ENCODE data around the gene PABPC1L. TPM values are rescaled to one million over a fixed set of nuclear protein-coding genes. Genes with fewer than 3 reads are reported as not detected.
A peak's percentile ranks its signal among the peaks of the same experiment; 100 is the strongest.
"Not testable (repeated sequence)": the region's sequence is repeated elsewhere in the genome, so short reads cannot be mapped to it uniquely, and the experiment has no call there.

PABPC1L gene
- total RNA-seq, 1 experiment from 2014 or later = 127 TPM

GRCh38 chr20:44866703-44867335 is 43.0 kb upstream of the PABPC1L start:
- H3K27ac ChIP-seq (ENCODE audit: low read depth, low read length) = no peak overlapping the region
- ChIA-PET CTCF (interaction anchor here (1.0 to 2.0 kb wide), 7 partner anchors 22 to 649 kb away, joined by 3 to 20 read pairs (median 4); no protein-coding TSS in a partner anchor), POLR2A (interaction anchor here (1.4 kb wide), 1 partner anchor 119 kb away, joined by 4 read pairs; no protein-coding TSS in a partner anchor), RAD21 (ENCODE audit: low non-redundant PET in 1 of 2, low total read pairs in 2 of 2, uncharacterized antibody in 2 of 2, unreplicated experiment in 2 of 2) (interaction anchor here (0.6 to 1.8 kb wide), 4 partner anchors 119 to 406 kb away, joined by 3 to 7 read pairs (median 4); no protein-coding TSS in a partner anchor)
- no peaks in the 10 kb centered on the region for H4K20me1 ChIP-seq (ENCODE audit: insufficient read depth)
- H3K36me3 ChIP-seq (ENCODE audit: control insufficient read depth in 1 of 2, insufficient read depth in 2 of 2, low read length in 2 of 2) = no peaks in the 10 kb centered on the region
- TF ChIP-seq, protein P1, sequence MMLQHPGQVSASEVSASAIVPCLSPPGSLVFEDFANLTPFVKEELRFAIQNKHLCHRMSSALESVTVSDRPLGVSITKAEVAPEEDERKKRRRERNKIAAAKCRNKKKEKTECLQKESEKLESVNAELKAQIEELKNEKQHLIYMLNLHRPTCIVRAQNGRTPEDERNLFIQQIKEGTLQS (IDR thresholded peaks at IDR 0.05) = no peak
- no peak for TF ChIP-seq FOSL1 (IDR thresholded peaks at IDR 0.05; ENCODE audit: low read depth)
- no peak for TF ChIP-seq POLR2A (IDR thresholded peaks at IDR 0.05; ENCODE audit: borderline replicate concordance, extremely low read depth, insufficient read depth, insufficient read length)
- no peaks in the 10 kb centered on the region for H3K4me1 ChIP-seq (ENCODE audit: control insufficient read depth in 1 of 2, insufficient read depth in 2 of 2, low read length in 2 of 2)
- H3K9me3 ChIP-seq (ENCODE audit: control insufficient read depth in 1 of 2, insufficient read depth in 1 of 2, low read depth in 1 of 2, low read length in 2 of 2) = no peaks in the 10 kb centered on the region
- BruUV-seq (replicated peaks) = no TSS peak
- intact Hi-C loops (cut with micrococcal nuclease) = loop anchor here (1.0 kb wide), 3 partner anchors 67 to 182 kb away; no protein-coding TSS in a partner anchor
- no peaks in the 10 kb centered on the region for H3K27me3 ChIP-seq (ENCODE audit: insufficient read depth, low read length)
- no peak overlapping the region for H3K9ac ChIP-seq (ENCODE audit: low read length)
- no peak for DNase-seq (ENCODE audit: low read depth, low spot score)
- H3K9me2 ChIP-seq (ENCODE audit: insufficient read depth) = no peaks in the 10 kb centered on the region
- H3K4me2 ChIP-seq (ENCODE audit: low read length) = peak overlapping the region; percentile 56
- peak overlapping the region; percentile 76 for H2AFZ ChIP-seq (ENCODE audit: low read depth, low read length, poor library complexity, severe bottlenecking)
- no peak overlapping the region for H3K4me3 ChIP-seq (replicated peaks in 1 of 2; ENCODE audit: low read depth in 1 of 2, low read length in 2 of 2)
- ATAC-seq = no peak
- H3K79me2 ChIP-seq (ENCODE audit: insufficient read depth, low read length) = no peaks in the 10 kb centered on the region

DNA sequence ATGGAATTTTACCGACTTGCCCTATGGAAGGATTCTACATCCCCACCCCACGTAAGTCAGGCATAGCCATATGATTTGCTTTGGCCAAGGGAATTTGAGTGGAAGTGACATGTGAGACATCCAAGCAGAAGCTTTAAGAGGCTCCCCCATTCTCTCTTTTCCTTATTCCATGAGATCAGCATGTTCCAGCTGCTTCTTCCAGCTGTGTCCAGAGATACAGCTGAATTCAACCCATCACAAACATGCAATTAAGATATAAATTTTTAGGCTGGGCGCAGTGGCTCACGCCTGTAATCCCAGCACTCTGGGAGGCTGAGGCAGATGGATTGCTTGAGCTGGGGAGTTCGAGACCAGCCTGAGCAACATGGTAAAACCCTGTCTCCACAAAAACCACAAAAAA is 40.4 kb upstream of the PABPC1L start:
- intact Hi-C loops (cut with micrococcal nuclease) = no loop called here
- ATAC-seq (no peak), DNase-seq (ENCODE audit: low read depth, low spot score) (no peak)
- CTCF ChIA-PET = interaction anchor here (0.9 to 2.9 kb wide), 2 partner anchors 16 to 122 kb away, joined by 4 to 13 read pairs; partner anchors contain the start of gene YWHAB
- Histone ChIP-seq H3K9ac (ENCODE audit: low read length) (no peak overlapping the region), H3K79me2 (ENCODE audit: insufficient read depth, low read length) (no peaks in the 10 kb centered on the region), H3K4me2 (ENCODE audit: low read length) (no peak overlapping the region), H3K4me1 (ENCODE audit: control insufficient read depth in 1 of 2, insufficient read depth in 2 of 2, low read length in 2 of 2) (no peaks in the 10 kb centered on the region), H3K27me3 (ENCODE audit: insufficient read depth, low read length) (no peaks in the 10 kb centered on the region), H3K27ac (ENCODE audit: low read depth, low read length) (no peak overlapping the region), H3K9me2 (ENCODE audit: insufficient read depth) (no peaks in the 10 kb centered on the region), H3K4me3 (replicated peaks in 1 of 2; ENCODE audit: low read depth in 1 of 2, low read length in 2 of 2) (no peak overlapping the region), H3K9me3 (ENCODE audit: control insufficient read depth in 1 of 2, insufficient read depth in 1 of 2, low read depth in 1 of 2, low read length in 2 of 2) (no peaks in the 10 kb centered on the region), H3K36me3 (ENCODE audit: control insufficient read depth in 1 of 2, insufficient read depth in 2 of 2, low read length in 2 of 2) (no peaks in the 10 kb centered on the region), H2AFZ (ENCODE audit: low read depth, low read length, poor library complexity, severe bottlenecking) (no peak overlapping the region), H4K20me1 (ENCODE audit: insufficient read depth) (no peaks in the 10 kb centered on the region)
- RAD21 ChIA-PET (ENCODE audit: low non-redundant PET in 1 of 2, low total read pairs in 2 of 2, uncharacterized antibody in 2 of 2, unreplicated experiment in 2 of 2) = no interaction called here
- TF ChIP-seq EGR1 (IDR thresholded peaks at IDR 0.05; ENCODE audit: low read depth) (no peak), POLR2AphosphoS5 (IDR thresholded peaks at IDR 0.05; ENCODE audit: low read depth, low read length) (no peak), EZH2 (IDR thresholded peaks at IDR 0.05) (no peak), YY1 (IDR thresholded peaks at IDR 0.05; ENCODE audit: extremely low read depth, insufficient replicate concordance, low read depth, low read length) (no peak), ZBTB33 (IDR thresholded peaks at IDR 0.05; ENCODE audit: extremely low read depth, insufficient replicate concordance, low read length) (no peak)
- BruUV-seq (replicated peaks) = no TSS peak
- POLR2A ChIA-PET = no interaction called here

- H4K20me1 ChIP-seq (ENCODE audit: insufficient read depth) = peaks cover 12% of the 10 kb centered on the region; the same call in 1 of the 2 replicates
- H3K27ac ChIP-seq (ENCODE audit: low read depth, low read length); RAD21 ChIA-PET (ENCODE audit: low non-redundant PET in 1 of 2, low total read pairs in 2 of 2, uncharacterized antibody in 2 of 2, unreplicated experiment in 2 of 2); BruUV-seq (replicated peaks); H2AFZ ChIP-seq (ENCODE audit: low read depth, low read length, poor library complexity, severe bottlenecking); H3K36me3 ChIP-seq (ENCODE audit: control insufficient read depth in 1 of 2, insufficient read depth in 2 of 2, low read length in 2 of 2); DNase-seq (ENCODE audit: low read depth, low spot score); H3K27me3 ChIP-seq (ENCODE audit: insufficient read depth, low read length); H3K4me3 ChIP-seq (replicated peaks in 1 of 2; ENCODE audit: low read depth in 1 of 2, low read length in 2 of 2); H3K9ac ChIP-seq (ENCODE audit: low read length); H3K9me2 ChIP-seq (ENCODE audit: insufficient read depth); H3K4me2 ChIP-seq (ENCODE audit: low read length); H3K9me3 ChIP-seq (ENCODE audit: control insufficient read depth in 1 of 2, insufficient read depth in 1 of 2, low read depth in 1 of 2, low read length in 2 of 2); CTCF ChIA-PET; intact Hi-C loops (cut with micrococcal nuclease); ATAC-seq; POLR2A ChIA-PET: not testable (repeated sequence)
- H3K79me2 ChIP-seq (ENCODE audit: insufficient read depth, low read length) = peaks cover 19% of the 10 kb centered on the region
- H3K4me1 ChIP-seq (ENCODE audit: control insufficient read depth in 1 of 2, insufficient read depth in 2 of 2, low read length in 2 of 2) = peaks cover 13 to 16% of the 10 kb centered on the region in 2 experiments; a peak in 3 of 4 replicates
Measured at GRCh38 chr20:44882360-44882759, 27.5 kb upstream of the PABPC1L start.

All from HCT116 (cell line).